HepG2 (cell line): ENCODE results near the gene CCM2L. TPM values are rescaled to one million over a fixed set of nuclear protein-coding genes. Genes with fewer than 3 reads are reported as not detected.
A peak's percentile ranks its signal among the peaks of the same experiment; 100 is the strongest.

Experiments used
- ATAC-seq: fragments of 200-7000 bp; cut with Tn5 transposase; 3 replicates; pipeline ENCODE4 v1.9.1; 2020; ENCODE audit warnings: mild to moderate bottlenecking, moderate library complexity
- BruUV-seq: library from RNA; stranded (reverse); fragments of 400-500 nt; replicated peaks from 2 replicates; lab custom pipeline; 2021; lab: Mats Ljungman, UMichigan
- CTCF ChIA-PET: fragments of 300-600 bp; formaldehyde crosslinking; extraction: SDS; loops from one replicate; lab custom pipeline; 2021; ENCODE audit warnings: low total read pairs, inconsistent platforms, low intra/inter-chr PET ratio; lab: Yijun Ruan, JAX
- POLR2A ChIA-PET: fragments of 350-600 bp; sonication (Branson Sonifier 250); formaldehyde crosslinking; loops from one replicate; lab custom pipeline; 2020; ENCODE audit warnings: antibody characterized with exemption, inconsistent platforms; lab: Yijun Ruan, JAX
- DNase-seq: peaks from one replicate; pipeline ENCODE4 v3.0.0-alpha.2; 2015; ENCODE audit warnings: low spot score
- FAIRE-seq: peaks from 3 replicates; lab custom pipeline; 2011; peaks lifted over from hg19 to GRCh38; lab: Jason Lieb, UNC
- H2AFZ ChIP-seq: one replicate; pipeline ENCODE4 v1.6.1; 2011; ENCODE audit warnings: low read length, inconsistent platforms
- H3K27ac ChIP-seq: fragments of 300-600 bp; 3 replicates; pipeline ENCODE4 v1.8.0; 2011; ENCODE audit warnings: mixed run types, mild to moderate bottlenecking, mixed read lengths, low read length, inconsistent platforms; ENCODE audit not compliant: insufficient read depth; ENCODE audit errors: extremely low read length
- H3K27me3 ChIP-seq, 2 experiments: fragments of 200-600 bp in 1 of 2; 2 replicates in 1 of 2; 3 replicates in 1 of 2; pipeline versions ENCODE4 v1.6.0 to v1.8.0; 2011; ENCODE audit warnings: low read length in 2 of 2, mild to moderate bottlenecking in 2 of 2, moderate library complexity in 2 of 2, inconsistent platforms in 1 of 2; ENCODE audit not compliant: insufficient read depth in 2 of 2, control insufficient read depth in 1 of 2
- H3K36me3 ChIP-seq, 2 experiments: fragments of 200-600 bp in 1 of 2; replicated peaks in 1 of 2; 2 replicates in 1 of 2; 3 replicates in 1 of 2; pipeline versions ENCODE4 v1.5.1 to v1.8.0; 2011; ENCODE audit warnings: low read length in 2 of 2, inconsistent platforms in 1 of 2; ENCODE audit not compliant: insufficient read depth in 2 of 2, control insufficient read depth in 1 of 2
- H3K4me1 ChIP-seq: 2 replicates; pipeline ENCODE4 v1.5.1; 2012; ENCODE audit warnings: low read length, inconsistent platforms; ENCODE audit not compliant: insufficient read depth
- H3K4me2 ChIP-seq: 2 replicates; pipeline ENCODE4 v1.6.0; 2011; ENCODE audit warnings: low read depth, low read length, inconsistent platforms
- H3K4me3 ChIP-seq, 3 experiments: fragments of 200-600 bp in 1 of 3; sonication (generic), shearing (Covaris generic) in 1 of 3; replicated peaks in 1 of 3; 2 replicates each; pipeline ENCODE4 v1.5.1; 2011 to 2016; ENCODE audit warnings: low read length in 3 of 3, inconsistent platforms in 2 of 3, low read depth in 2 of 3, mild to moderate bottlenecking in 2 of 3, control low read depth in 1 of 3, mixed read lengths in 1 of 3; ENCODE audit not compliant: insufficient read depth in 1 of 3
- H3K79me2 ChIP-seq: one replicate; pipeline ENCODE4 v1.6.1; 2011; ENCODE audit warnings: low read length, inconsistent platforms; ENCODE audit not compliant: insufficient read depth
- H3K9ac ChIP-seq: 2 replicates; pipeline ENCODE4 v1.6.0; 2011; ENCODE audit warnings: mild to moderate bottlenecking, low read depth, low read length, inconsistent platforms; ENCODE audit not compliant: insufficient read depth
- H3K9me3 ChIP-seq: 2 replicates; pipeline ENCODE4 v1.5.1; 2012; ENCODE audit warnings: mild to moderate bottlenecking, low read length
- H4K20me1 ChIP-seq: 2 replicates; pipeline ENCODE4 v1.6.0; 2011; ENCODE audit warnings: inconsistent platforms, mild to moderate bottlenecking, low read length, moderate library complexity; ENCODE audit not compliant: insufficient read depth
- BHLHE40 ChIP-seq: IDR thresholded peaks from 2 replicates; pipeline ENCODE4 v1.6.1; 2011; ENCODE audit warnings: low read length, improper control_type of control experiment
- GABPA ChIP-seq, 2 experiments: IDR thresholded peaks; 2 replicates each; pipeline ENCODE4 v1.6.1; 2011 to 2016; ENCODE audit warnings: low read depth in 2 of 2, low read length in 1 of 2, missing biosample characterization in 1 of 2, missing genetic modification characterization in 1 of 2
- HOXA3 ChIP-seq: sonication (generic); formaldehyde crosslinking; IDR thresholded peaks from 2 replicates; pipeline ENCODE4 v1.5.0; 2020; ENCODE audit warnings: missing genetic modification reagents
- STAT5B ChIP-seq: sonication (generic); formaldehyde crosslinking; IDR thresholded peaks from 2 replicates; pipeline ENCODE4 v1.4.0; 2020; ENCODE audit warnings: missing genetic modification reagents
- ZNF607 ChIP-seq: sonication (generic); formaldehyde crosslinking; IDR thresholded peaks from 2 replicates; pipeline ENCODE4 v1.5.1; 2020; ENCODE audit warnings: missing genetic modification reagents, mild to moderate bottlenecking, borderline replicate concordance
- WGBS: methylation state at CpG from one replicate; pipeline ENCODE4 v1.1.6; 2017; ENCODE audit warnings: low lambda C conversion rate; 5-methylcytosine and 5-hydroxymethylcytosine counted together
- in situ Hi-C: cut with HindIII; loops from 2 replicates; pipeline ENCODE4 v1.10.0; 2017; ENCODE audit warnings: low pct_unique_long_range_greater_than_20kb; ENCODE audit not compliant: extremely low pct_ligation_motif_present
- intact Hi-C: fragments of 100-400 bp; cut with micrococcal nuclease; formaldehyde crosslinking; loops from one replicate; pipeline ENCODE4 v1.10.0; 2022; ENCODE audit not compliant: unreplicated experiment
- polyA plus RNA-seq, 8 experiments: library from polyadenylated mRNA; depleted of rRNA in 3 of 8; stranded (reverse) in 7 of 8; unstranded in 1 of 8; fragments of >200 nt; fragmentation: Illumina TruSeq in 4 of 8; extraction: Trizol in 4 of 8; gene quantifications; 2 replicates each; pipeline versions ENCODE4 v1.2.1 to v1.2.3, GENCODE V29; 2011 to 2016; ENCODE audit warnings: low read depth in 4 of 8, missing spikeins in 1 of 8, mixed read lengths in 1 of 8; ENCODE audit not compliant: insufficient read depth in 1 of 8
- total RNA-seq, 5 experiments: library from RNA; depleted of rRNA; stranded (reverse); fragments of >200 nt; fragmentation: Illumina TruSeq; extraction: Trizol; gene quantifications; 2 replicates each; pipeline ENCODE4 v1.2.3, GENCODE V29; 2016; ENCODE audit warnings: low read depth in 1 of 5
- TF ChIP-seq, protein P1 (sequence below): sonication (generic); formaldehyde crosslinking; IDR thresholded peaks from 2 replicates; pipeline ENCODE4 v1.4.0; 2020; ENCODE audit warnings: mild to moderate bottlenecking, missing genetic modification reagents
- TF ChIP-seq, protein P2 (sequence below), 2 experiments: sonication (generic) in 1 of 2; formaldehyde crosslinking in 1 of 2; IDR thresholded peaks; 2 replicates each; pipeline versions ENCODE4 v1.5.1 to v1.6.1; 2011 to 2020; ENCODE audit warnings: borderline replicate concordance in 1 of 2, low read depth in 1 of 2, low read length in 1 of 2, mild to moderate bottlenecking in 1 of 2, missing genetic modification reagents in 1 of 2, moderate library complexity in 1 of 2

The CCM2L gene
- total and polyA plus RNA-seq, 2 of the 13 experiments (the other 11 are each of a cell fraction or from before 2014, with no cell fraction given): 0.15 TPM; not detected in 1

DNA sequence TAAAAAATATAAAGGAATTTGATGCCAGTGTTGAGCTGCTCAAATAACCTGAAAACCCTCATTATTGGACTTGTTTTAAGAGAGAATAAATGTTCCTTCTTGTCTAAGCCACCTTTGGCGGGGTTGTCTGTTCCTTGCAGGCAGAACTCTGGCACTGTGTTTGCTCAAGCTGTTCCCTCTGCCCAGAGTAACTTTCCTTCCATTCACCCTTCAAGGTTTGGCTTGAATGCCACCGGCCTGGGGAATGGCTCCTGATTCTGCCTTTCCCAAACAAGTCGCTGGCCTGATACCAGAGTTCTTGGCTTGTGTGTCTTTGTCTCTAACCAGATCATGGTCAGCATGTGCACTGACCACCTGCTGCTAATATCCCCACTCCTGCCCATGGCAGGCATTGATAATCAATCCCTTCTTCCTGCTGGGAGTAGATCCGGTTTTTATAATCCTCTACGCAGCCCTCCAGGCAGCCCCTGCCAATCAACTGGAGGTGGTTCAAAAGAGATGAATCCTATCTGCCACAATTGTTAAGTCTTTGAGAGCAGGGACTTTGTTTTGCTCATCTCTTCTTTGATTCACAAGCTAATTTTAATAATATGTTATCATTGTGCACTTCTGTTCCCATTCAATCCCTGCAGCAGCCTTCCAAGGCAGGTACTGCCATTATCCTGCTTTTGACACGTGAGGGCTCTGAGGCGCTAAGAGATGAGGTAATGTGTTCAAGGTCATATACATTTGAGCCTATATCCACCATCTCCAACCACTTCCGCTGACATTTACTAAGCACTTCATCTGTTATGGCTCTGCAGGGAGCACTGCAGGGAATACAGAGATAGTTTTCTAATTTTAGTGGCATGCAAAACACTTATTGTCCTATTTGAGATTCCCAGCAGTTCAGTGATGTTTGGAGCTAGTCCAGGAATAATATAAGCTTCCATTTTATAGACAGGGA, 3.1 kb upstream of the CCM2L start:
- Histone ChIP-seq H3K27ac (no peak overlapping the region), H3K9me3 (no peaks in the 10 kb centered on the region), H3K4me1 (0 out of 2 replicates have a peak, but pooled peaks cover 5% of the 10 kb centered on the region), H3K4me2 (no peak overlapping the region), H3K36me3 (no peaks in the 10 kb centered on the region), H4K20me1 (no peaks in the 10 kb centered on the region), H3K79me2 (no peaks in the 10 kb centered on the region), H3K9ac (no peak overlapping the region), H3K27me3 (peaks cover 2 to 44% of the 10 kb centered on the region in 2 experiments; a peak in 4 of 5 replicates), H2AFZ (no peak overlapping the region), H3K4me3 (no peak overlapping the region)
- in situ Hi-C loops: no loop called here
- POLR2A ChIA-PET: no interaction called here
- intact Hi-C loops: no loop called here
- ATAC-seq: no peak
- 11% methylated on average over 8 of the region's 8 CpGs for WGBS
- TF ChIP-seq STAT5B (CRISPR knock-in tag) (no peak), BHLHE40 (peak; percentile 79), HOXA3 (0 out of 2 replicates have a peak, but pooled peaks have one; percentile 19), ZNF607 (CRISPR knock-in tag) (0 out of 2 replicates have a peak, but pooled peaks have one; percentile 19), GABPA (IDR thresholded peaks at IDR 0.05; ENCODE audit: low read depth, low read length) (no peak), GABPA (CRISPR knock-in tag; IDR thresholded peaks at IDR 0.05; ENCODE audit: low read depth) (peak; percentile 51)
- TF ChIP-seq, protein P1, sequence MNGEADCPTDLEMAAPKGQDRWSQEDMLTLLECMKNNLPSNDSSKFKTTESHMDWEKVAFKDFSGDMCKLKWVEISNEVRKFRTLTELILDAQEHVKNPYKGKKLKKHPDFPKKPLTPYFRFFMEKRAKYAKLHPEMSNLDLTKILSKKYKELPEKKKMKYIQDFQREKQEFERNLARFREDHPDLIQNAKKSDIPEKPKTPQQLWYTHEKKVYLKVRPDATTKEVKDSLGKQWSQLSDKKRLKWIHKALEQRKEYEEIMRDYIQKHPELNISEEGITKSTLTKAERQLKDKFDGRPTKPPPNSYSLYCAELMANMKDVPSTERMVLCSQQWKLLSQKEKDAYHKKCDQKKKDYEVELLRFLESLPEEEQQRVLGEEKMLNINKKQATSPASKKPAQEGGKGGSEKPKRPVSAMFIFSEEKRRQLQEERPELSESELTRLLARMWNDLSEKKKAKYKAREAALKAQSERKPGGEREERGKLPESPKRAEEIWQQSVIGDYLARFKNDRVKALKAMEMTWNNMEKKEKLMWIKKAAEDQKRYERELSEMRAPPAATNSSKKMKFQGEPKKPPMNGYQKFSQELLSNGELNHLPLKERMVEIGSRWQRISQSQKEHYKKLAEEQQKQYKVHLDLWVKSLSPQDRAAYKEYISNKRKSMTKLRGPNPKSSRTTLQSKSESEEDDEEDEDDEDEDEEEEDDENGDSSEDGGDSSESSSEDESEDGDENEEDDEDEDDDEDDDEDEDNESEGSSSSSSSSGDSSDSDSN (CRISPR knock-in tag): no peak
- TF ChIP-seq, protein P2, sequence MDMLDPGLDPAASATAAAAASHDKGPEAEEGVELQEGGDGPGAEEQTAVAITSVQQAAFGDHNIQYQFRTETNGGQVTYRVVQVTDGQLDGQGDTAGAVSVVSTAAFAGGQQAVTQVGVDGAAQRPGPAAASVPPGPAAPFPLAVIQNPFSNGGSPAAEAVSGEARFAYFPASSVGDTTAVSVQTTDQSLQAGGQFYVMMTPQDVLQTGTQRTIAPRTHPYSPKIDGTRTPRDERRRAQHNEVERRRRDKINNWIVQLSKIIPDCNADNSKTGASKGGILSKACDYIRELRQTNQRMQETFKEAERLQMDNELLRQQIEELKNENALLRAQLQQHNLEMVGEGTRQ (IDR thresholded peaks at IDR 0.05; ENCODE audit: low read depth, low read length): peak; percentile 32; the same call in 1 of the 2 replicates
- TF ChIP-seq, protein P2 (CRISPR knock-in tag; IDR thresholded peaks at IDR 0.05; ENCODE audit: borderline replicate concordance): no peak; the same call in 1 of the 2 replicates
- CTCF ChIA-PET: no interaction called here
- peak; percentile 27 for DNase-seq
- BruUV-seq: no TSS peak
- FAIRE-seq: no peak
